ENCODE data around the gene ERFE.

ERFE gene

DNA sequence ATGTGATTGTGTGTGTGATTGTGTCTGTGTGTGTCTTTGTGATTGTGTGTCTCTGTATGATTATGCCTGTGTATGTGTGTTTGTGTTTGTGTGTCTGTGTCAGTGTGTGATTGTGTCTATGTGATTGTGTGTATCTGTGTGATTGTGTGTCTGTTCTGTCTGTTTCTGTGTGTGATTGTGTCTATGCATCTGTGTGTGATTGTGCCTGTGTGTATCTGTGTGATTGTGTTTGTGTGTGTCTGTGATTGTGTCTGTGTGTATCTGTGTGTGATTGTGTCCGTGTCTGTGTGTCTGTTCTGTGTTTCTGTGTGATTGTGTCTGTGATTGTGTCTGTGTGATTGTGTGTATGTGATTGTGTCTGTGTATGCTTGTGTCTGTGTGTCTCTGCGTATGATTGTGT, 32.4 kb upstream of the ERFE start:
- DNase-seq (ENCODE audit: low spot score) = no peak

DNA sequence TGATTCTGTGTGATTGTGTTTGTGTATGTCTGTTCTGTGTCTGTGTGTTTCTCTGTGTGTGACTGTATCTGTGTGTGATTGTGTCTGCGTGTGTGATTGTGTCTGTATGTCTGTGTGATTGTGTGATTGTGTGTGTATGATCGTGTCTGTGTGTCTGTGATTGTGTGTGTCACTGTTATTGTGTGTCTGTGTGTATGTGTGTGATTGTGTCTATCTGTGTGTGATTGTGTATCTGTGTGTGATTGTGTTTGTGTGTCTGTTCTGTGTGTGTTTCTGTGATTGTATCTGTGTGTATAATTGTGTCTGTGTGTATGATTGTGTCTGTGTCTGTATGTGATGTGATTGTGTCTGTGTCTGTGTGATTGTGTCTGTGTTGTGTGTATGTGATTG, 32.0 kb upstream of the ERFE start:
- no peak for DNase-seq (ENCODE audit: low spot score)

DNA sequence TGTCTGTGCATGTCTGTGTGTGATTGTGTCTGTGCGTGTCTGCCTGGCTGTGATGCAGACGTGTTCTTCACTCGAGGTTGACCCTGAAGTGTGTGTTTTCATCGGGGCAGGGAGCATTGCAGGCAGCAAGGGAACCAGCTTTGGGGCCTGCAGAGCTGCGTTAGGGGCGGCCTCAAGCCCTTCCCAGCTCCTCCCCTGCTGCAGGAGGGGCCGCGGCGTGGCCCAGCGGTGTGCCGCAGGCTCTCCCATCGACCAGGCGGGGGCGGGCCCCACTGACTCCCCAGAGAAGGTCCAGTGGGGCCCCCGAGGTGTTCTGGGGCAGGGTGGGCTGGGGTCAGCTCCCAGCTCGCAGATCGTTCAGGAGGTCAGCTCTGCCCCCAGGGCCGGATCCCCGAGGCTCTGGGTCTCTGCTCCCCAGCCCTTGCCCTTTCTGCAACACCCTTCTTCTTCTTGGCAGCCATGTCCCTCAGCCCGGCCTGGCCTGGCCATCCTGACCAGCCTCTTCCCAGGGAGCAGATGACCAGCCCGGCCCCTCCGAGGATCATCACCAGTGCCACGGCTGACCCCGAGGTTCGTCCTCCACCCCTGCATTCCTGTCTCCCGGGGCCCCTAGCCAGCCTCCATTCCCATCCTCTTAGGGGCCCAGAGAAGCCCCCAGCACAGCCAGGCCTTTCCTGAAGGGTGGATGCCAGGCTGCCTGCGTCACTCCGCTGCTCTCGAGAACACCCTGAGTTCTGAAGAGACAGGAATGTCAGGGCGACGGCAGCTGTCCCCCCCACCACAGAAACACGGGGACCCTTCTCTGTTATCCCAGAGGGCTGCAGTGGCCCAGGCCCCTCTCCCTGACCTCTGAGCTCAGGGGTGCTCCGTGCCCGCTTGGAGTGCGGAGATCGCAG, 31.4 kb upstream of the ERFE start:
- no peak for DNase-seq (ENCODE audit: low spot score)

DNA sequence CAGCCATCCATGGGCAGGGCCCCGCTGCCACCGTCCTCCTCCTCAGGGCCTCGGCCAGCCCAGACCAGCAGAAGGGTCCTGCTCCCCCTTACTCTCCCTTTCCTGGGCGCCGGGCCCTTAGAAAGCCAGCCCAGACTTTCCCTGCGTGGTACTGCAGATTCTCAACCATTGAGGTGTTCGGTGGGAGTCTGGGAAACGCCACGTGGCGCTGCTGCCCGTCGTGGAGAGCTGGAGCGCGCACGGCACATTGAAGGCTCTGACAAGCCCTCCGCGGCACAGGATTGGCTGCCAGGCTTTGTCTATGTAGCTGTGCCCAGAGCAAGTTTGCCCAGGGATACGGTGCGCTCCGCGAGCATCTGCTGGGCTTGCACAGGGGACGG, 30.7 kb upstream of the ERFE start:
- no peak for DNase-seq (ENCODE audit: low spot score)

DNA sequence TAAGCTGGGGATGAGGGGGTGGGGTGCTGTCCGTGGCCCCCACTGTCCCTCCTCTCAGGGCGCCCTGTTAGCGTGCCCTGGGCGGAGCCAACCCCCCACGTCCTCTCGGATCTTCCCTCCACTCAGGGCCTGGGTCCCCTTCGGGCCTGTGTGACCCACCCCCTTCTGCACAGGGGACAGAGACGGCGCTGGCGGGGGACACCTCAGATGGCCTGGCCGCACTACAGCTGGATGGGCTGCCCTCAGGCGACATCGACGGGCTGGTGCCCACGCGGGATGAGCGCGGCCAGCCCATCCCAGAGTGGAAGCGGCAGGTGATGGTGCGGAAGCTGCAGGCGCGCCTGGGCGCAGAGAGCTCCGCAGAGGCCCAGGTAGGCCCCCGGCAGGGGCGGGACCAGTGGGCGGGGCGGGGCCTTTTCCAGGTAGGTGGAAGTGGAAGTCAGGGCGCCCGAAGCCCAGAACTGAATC, 30.2 kb upstream of the ERFE start:
- no peak for DNase-seq (ENCODE audit: low spot score)

DNA sequence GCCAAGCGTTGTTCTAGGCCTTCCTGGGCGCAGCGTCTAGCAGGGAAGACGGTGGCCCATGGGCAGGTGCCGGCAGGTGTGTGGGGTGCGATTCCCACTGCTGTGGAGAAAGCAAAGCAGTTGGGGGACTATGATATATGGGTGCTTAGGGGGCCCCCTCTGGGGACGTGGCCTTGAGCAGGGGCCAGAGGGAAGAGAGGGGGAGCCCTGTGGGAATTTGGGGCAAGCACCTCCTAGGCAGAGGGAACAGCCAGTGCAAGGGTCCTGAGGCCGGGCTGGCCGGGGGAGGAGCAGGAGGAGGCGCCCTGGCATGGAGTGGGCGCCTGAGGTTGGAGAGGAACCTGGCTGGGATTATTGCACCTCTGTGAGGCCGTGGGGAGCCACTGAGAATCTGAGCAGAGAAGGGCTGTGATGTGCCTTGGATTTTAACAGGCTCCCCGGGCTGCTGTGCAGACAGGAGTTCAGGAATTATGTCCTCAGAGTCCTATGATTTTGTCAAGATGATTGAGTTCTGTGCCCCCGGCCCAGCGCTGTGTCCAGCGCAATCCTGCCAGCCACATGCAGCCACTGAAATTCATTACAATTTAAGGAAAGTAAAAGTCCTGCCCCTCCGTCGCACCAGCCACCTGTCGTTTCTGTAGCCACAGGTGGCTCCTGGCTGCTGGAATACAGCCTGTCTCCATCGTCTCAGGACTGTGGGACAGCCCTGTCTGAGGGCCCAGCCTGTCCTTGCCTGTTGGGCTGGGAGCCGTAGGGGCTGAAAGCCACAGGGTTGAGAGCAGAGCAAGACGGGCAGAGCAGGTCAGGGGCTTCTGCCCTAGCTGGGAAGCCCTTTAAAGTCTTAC, 29.4 kb upstream of the ERFE start:
- no peak for DNase-seq (ENCODE audit: low spot score)

DNA sequence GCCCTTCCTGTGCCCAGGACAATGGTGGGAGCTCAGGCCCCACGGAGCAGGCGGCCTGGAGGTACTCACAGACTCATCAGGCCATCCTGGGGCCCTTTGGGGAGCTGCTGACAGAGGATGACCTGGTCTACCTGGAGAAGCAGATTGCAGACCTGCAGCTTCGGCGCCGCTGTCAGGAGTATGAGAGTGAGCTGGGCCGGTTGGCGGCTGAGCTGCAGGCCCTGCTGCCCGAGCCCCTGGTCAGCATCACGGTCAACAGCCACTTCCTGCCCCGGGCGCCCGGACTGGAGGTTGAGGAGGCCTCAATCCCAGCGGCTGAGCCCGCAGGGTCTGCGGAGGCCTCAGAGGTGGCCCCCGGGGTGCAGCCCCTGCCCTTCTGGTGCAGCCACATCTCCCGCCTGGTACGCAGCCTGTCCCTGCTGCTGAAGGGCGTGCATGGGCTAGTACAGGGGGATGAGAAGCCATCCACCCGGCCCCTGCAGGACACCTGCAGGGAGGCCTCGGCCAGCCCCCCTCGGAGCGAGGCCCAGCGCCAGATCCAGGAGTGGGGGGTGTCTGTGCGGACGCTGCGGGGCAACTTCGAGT, 28.6 kb upstream of the ERFE start:
- no peak for DNase-seq (ENCODE audit: low spot score)

DNA sequence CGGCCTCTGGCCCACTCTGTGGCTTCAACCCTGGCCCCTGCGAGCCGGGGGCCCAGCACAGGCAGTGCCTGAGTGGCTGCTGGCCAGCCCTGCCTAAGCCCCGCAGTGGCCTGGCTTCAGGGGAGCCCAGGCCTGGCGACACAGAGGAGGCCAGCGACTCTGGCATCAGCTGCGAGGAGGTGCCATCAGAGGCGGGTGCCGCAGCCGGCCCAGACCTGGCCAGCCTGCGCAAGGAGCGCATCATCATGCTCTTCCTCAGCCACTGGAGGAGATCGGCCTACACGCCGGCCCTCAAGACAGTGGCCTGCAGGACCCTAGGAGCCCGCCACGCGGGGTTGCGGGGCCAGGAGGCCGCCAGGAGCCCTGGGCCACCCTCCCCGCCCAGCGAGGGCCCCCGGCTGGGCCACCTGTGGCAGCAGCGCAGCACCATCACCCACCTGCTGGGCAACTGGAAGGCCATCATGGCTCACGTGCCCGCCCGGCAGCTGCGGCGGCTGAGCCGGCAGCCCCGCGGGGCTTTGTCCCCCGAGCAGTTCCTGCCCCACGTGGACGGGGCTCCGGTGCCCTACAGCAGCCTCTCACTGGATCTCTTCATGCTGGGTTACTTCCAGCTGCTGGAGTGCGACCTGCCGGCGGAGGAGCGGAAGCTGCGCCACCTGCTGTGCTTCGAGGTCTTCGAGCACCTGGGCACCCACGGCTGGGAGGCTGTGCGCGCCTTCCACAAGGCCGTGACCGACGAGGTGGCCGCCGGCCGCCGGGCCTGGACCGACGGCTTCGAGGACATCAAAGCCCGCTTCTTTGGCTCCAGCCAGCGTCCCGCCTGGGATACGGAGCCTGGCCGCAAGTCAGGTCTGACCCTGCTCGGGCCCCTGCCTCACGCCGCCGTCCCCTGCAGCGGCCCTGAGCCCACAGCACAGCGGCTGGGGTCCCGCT, 27.8 kb upstream of the ERFE start:
- no peak for DNase-seq (ENCODE audit: low spot score)

DNA sequence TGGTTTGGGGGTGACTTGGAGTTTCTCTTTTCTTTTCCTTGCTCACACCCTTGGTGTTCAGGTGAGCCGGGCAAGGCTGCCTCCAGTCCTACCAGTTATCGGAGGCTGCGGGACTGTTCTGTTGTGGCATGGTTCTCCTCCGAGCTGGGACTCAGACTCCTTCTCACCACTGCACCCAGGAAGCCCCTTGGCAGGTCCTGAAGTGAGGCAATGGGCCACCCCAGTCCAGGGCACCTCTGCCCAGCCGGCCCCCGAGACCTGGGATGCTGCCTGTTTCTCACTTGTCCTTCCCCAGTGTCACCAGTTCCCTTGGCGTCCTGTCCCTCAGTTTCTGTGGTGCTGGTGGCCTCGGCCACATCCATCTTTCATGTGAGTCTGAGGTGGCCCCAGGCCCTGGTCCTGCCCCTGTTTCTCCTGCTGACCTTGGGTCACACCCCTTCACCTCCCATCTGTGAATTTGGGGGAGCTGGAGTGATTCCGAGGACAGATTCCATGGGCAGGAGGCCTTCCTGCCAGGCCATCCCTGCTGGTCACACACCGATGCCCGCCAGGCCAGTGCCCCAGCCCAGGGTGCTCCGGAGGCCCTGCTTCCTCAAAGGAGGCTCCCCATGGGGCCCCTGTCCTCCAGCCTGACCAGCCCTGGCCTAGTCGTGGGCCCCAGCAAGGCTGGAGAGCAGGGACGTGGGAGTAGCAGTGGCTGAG, 26.9 kb upstream of the ERFE start:
- DNase-seq (ENCODE audit: low spot score) = no peak

DNA sequence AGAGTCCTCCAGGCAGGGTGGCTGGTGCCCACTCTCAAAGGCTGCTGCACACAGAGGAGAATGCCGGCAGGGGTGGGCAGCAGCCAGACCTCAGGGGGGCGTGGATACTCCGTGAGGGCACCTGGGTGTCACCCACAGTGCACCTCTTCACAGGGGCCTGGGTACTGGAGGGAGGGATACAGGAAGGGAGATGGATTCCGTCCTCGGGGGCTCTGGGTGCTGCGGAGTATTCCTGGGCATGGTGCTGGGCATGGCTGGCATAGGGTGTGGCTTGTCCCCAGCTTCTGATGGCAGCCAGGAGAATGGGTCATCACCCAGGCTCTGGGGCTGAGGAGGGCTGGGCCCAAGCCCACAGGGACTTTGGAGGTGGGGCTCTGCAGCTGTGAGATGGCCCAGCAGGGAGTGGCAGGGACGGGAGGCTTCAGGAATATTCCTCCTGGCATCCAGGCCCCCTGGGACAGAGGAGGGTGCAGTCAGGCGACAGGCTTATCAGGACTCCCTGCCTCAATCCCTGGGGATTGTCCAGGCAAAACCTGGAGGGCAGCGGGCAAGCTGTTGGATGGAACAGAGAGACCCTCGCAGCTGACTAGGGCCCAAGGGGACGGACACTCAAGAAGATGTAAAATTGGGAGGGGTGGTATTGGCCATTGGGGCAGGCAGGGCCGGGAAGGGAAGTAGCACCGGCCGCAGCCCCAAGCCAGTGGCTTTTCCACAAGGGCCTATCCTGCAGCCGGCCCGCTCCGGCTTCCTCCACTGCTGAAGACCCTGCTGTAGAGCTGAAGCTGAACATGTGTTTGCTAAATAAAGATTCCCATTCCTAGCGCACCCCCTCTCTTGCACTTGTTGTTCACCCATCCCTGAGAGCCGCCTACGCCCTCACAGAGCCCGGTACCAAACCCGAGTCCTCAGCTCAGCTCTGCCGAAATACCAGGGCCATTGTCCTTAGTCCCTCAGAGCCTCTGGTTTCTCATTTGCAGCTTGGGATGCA, 26.0 kb upstream of the ERFE start:
- no peak for DNase-seq (ENCODE audit: low spot score)

DNA sequence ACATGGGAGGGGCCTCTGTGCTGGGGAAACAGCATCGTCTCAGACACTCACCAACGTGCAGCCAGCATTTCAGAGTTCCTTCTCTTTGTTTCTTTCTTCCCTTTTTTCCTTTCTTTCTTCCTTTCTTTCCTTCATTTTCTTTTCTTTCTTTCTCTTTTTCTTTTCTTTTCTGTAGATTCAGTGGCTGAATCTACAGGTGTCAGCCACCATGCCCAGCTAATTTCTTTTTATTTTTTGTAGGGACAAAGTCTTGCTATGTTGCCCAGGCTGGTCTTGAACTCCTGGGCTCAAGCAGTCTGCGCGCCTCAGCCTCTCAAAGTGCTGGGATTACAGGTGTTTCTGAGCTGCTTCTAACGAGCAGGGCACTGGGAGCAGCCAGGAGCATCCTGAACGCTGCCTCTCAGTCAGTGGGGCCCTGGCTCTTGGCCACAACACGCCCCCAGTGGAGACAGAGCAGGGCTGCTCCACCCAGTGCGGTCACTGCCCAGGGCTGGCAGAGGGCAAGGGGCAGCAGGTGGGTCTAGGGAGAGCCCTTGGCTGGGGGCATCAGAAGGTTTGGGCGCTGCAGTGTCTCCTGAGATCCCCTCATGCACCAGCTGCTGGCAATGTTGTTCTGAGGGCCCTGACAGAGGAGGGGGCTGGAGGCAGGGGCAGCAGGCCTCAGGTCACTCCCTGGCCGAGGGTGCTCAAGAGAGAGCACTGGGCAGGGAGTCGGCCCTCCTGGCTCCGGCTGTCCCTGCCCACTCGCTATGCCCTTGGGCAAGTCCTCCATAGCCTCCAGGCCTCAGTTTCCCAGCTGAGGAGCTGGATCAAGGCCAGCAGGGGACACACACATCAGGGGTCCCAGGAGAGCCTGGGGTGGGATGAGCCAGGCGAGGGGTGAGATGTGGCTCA, 25.0 kb upstream of the ERFE start:
- DNase-seq (ENCODE audit: low spot score) = no peak

DNA sequence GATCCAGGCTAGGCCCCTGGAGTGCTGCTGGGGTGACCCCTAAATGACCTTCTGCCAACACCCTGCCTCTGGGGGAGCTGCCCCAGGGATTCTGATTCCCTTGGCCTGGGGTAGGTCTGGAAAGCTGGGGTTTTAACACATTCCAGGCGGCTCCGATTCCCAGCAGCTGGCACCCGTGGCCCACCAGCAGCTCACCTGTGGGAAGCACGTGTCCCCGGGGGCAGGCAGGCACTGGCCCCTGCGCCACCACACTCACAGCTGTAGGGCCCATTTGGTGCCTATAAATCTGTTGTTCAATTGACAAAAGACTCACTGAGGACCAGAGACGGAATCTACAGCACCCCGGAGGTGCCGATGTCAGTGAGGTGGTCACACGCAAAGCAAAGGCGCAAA, 24.4 kb upstream of the ERFE start:
- DNase-seq (ENCODE audit: low spot score) = no peak

DNA sequence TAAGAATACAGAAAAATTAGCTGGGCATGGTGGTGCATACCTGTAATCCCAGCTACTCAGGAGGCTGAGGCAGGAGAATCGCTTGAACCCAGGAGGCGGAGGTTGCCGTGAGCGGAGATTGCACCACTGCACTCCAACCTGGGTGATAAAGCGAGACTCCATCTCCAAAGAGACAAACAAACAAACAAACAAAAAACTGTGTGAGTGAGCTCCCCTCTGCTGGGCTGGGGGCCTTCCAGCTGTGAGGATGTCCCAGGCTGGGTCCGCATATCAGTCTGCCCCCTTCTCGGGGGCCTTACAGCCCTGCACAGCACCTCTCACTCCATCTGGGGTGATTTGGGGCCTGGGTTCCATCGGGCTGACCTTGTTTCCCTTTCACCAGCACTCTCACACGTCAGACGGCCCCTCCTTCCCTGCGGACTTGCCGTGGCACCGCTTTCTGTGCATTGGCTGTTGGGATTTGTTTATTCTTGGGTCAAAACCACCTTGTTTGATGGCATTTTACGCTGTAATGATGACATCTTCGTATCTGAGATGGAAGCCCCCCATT, 23.1 kb upstream of the ERFE start:
- no peak for DNase-seq (ENCODE audit: low spot score)

DNA sequence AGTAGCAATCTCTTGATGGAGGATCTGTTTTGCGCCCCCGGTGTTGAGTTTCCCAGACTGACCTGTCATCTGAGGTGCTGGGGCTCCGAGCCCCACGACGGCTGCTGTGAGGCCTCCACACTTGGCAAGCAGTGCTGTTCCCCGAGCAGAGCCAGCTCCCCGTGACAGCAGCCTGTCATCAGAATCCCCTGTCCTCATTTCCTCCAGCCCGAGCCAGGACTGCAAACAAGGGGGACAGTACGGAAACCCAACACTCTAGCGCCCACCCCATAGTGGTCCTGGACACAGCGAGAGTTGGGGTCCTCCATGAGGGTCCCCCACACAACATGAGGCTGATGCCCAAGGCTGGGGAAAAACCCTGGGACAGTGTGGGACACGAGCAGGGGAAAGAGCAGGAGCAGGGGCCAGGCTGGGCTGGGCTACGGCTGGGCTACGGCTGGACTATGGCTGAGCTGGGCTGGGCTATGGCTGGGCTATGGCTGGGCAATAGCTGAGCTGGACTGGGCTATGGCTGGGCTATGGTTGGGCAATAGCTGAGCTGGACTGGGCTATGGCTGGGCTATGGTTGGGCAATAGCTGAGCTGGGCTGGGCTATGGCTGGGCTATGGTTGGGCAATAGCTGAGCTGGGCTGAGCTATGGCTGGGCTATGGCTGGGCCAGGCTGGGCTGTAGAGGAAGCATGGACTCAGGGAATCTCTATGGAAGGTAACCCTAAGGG, 21.8 kb upstream of the ERFE start:
- no peak for DNase-seq (ENCODE audit: low spot score)

DNA sequence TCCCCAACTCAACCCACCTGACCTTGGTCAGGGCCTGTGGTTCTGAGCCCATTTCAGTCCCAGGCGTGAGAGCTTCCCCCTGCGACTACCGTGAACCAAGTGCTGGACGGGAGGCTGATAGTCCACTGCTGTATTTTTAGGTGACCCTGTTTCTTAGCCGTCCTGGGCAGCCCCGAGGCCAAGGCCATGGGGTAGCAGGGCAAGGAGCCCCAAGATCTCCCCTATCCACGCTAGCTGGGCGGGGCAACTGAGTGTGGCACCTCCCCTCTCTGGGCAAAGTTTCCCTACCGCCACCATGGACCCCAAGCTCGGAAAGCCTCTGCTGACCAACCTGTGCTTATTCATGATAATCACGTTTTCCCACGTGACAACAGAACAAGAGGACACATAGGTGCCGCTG, 20.9 kb upstream of the ERFE start:
- no peak for DNase-seq (ENCODE audit: low spot score)

DNA sequence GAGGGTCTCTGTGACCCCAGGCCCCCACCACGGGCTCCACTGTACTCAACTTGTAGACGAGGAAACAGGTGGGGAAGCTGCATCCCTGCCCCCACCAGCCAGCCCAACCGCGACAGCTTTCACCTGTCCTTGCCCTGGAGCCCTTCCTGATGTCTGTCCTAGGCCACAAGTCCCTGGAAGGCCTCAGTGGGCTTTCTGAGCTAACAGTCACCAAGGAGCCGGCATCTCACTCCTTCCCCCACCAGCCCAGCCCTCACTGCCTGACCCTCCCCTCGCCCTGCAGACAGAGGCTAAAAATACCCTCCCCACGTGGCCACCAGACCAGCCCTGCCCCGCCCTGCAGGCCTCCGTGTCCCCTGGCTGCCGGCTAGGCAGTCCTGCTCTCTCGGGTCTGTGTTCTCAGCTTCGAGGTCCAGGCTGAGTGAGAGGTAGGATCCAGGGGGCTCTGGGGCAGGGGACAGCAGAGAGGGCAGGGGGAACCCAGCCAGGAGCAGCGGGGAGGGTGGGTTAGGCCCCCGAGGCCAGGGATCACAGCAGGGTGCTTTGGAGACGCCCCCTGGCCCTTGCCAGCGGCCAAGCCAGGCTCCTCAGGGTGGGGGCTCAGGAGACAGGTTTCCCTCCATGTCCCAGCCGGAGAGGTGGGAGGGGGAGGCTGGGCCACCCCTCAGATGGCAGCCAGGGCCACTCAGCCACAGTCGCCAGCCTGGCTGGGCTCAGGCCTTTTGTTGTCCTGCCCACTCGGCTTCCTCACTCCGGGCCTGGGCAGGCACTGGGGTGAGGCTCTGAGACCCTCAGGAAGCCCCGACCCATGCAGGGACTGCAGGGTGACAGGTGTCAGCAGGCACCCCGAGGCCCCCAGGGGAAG, 20.2 kb upstream of the ERFE start, which contains the start of gene KLHL30:
TSS of gene KLHL30 (plus strand) at position 338 of the 865 bp plus-strand sequence. CDS start 2,087 bp downstream, outside the sequence.
- no peak for DNase-seq (ENCODE audit: low spot score)

All from hematopoietic multipotent progenitor cell treated with erythropoietin and hydrocortisone succinate and interleukin-3 and kit ligand, for 15 days (in vitro differentiated cells).